HPDE6-E6E7 (cell line): ENCODE data around the gene CD48.
A peak's percentile ranks its signal among the peaks of the same experiment; 100 is the strongest.

Experiments
- DNase-seq: peaks from one replicate; pipeline ENCODE4 v3.0.0; 2011; ENCODE audit warnings: missing footprints; ENCODE audit errors: extremely low spot score

Gene CD48

DNA sequence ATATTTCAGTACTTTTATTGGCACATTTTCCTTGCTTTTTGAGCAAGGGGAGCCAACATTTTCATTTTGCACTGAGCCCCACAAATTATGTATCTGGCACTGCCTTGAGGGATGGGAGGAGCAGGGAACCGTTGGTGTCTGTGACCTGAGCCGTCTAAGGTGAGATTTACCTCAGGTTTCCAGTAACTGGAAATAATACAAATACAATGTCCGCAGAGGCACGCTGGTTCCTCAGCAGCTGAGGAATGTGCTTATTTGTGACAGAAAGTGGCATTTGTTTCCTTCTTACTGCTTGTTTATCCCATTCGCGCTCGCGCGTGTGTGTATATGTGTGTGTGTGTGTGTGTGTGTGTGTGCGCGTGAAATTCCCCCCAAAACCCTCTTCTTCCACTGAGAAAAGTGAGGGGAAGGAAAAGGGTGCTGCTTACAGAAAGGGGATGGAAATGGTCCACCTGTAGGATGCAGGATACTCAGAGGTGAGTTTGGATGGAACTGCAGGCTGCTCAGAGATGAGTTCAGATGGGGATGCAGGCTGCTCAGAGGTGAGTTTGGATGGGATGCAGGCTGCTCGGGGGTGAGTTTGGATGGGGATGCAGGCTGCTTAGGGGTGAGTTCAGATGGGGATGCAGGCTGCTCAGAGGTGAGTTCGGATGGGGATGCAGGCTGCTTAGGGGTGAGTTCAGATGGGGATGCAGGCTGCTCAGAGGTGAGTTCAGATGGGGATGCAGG lies 34.6 kb downstream of the CD48 start:
- DNase-seq: no peak

DNA sequence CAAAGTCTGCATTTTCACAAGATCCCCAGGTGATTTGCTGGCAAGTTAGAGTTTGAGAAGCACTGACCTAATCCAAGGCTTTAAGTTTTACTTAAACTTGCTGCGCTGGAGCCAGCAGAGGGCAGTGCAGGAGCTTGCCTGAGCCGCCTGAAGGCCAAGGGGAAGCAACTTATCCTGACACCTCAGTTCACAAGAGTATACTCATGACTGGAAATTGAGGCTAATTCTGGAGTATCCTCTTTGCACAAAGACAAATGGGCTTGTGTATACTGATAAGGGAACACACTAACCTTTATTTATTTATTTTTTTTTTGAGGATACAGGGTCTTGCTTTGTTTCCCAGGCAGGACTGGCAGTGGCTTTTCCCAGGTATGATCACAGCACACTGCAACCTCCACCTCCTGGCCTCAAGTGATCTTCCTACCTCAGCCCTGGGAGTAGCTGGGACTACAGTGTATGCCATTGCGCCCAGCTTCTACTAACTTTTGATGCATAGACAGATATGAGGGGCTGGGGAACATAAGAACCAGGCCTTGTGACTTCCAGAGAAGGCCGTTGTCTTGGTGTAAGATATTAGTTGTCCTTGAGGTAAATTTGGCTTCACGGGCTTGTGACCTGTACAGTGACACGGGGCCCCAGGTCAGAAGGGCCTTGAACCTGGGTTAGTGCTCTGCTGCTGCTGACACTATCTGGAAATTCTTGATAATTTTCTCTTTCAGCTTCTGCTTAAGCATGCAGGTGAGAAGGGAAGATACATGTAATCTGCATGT lies 35.8 kb downstream of the CD48 start:
- DNase-seq: peak; percentile 49

DNA sequence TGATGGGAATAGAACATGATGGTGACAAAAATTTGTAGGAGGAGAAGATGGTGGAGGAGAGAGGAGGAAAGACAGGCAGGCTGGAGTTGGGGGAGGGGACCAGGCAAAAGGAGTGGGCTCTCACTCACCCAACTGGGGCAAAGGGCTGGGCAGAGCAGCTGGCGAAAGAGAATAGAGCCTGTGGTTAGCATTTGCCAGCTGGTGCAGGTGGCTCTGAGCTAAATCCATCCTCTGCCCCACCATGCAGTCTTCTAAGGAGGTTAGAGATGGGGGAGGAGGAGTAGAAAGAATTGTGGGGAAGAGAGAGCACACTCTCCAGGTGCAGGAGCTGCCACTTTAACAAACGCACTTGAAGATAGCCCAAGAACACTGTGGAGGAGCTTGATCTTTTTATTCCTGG lies 37.2 kb downstream of the CD48 start:
- no peak for DNase-seq

DNA sequence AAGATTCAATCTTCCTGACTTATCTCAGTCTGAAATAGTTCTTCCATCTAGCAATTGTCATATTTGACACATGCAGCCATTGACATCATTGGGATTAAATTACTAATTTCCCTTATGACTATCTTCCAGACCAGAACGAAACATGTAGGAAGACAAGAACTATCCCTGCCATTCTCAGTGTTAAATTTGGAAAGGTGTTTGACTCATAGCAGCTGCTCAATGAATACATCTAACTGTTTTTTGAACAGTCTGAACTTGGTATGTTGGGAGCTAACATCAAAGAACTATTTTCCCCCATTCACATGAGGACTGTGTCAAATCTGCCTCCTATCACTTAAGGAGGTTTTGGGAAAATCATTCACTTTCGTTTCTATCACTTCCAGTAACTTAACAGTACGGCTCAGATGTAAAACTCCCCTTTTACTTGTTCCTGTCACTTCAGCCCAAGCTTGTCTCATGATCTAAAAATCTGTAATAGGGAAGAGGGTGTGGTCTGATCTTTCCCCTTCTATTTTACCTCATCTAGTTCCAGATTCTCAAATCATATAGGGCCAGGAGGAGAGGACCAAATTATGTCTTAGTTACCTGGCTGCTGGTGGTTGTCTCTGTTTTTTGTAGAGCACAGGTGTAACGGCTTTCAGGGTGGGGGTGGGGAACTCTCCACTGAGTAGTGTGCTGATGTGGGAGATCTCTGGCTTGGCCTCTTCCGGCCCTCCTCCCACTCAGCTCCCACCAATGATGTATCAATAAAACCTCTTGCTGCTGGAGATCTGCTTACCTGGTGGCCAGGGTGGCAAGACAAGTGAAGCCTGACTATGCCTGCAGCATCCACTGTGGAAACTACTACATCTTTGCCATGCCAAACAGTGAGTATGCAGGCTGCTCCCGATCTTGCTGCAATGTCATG lies 38.6 kb downstream of the CD48 start:
- DNase-seq: no peak

DNA sequence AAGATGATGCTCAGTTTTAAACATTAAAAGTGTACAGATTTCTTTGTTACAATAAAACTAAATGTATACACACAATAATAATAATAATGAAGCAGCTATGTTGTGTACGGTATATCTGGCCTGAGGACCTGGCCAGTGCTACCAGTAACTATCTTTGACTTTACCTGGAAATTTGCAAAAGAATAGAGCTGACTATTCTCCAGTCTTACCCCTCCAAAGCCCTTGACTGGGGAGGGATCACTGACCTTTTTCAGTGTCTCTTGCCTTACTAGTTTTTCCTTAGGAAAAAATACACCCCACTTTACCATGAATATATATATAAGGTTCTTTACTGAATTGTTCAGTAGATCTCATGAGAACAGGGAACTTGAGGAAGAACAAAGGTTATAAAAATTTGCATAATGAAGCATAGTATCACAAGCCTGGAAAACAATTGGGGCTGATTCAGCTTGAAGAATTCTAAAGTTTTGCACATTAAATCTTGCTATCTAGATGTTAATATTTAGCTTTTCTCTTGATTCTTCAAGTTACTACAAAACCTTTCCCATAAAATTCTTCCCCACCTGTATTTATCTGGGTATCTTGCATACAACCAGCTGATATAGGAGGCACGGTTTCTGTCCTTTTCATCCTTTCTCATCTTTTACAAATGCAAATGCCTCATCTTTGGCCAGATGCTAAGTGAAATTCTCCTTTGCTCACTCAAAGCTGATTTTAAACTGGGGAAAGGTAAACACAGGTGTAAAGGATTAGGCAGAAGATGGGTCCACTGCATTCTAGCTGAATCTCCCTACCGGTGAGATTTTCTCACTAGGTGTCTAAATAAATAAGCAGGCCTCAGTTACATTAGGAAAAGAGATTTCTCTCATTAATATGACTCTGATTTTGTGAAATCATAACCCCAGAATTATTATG lies 39.8 kb downstream of the CD48 start:
- DNase-seq: no peak

DNA sequence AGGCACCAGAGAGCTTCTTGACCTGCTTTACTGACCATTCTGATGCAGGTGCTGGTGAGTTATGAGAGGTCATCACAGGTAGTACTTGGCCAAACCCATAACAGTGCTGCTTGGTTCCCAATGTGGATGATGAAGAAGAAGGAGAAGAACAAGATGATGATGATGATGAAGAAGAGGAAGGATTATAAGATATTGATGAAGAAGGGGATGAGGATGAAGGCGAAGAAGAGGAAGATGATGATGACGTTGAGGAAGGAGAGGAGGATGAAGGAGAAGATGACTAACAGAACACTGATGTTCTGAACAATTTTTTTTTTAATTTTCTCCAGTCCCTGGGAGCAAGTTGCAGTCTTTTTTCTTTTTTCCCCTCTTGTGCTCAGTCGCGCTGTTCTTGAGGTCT lies 40.9 kb downstream of the CD48 start:
- DNase-seq: no peak

DNA sequence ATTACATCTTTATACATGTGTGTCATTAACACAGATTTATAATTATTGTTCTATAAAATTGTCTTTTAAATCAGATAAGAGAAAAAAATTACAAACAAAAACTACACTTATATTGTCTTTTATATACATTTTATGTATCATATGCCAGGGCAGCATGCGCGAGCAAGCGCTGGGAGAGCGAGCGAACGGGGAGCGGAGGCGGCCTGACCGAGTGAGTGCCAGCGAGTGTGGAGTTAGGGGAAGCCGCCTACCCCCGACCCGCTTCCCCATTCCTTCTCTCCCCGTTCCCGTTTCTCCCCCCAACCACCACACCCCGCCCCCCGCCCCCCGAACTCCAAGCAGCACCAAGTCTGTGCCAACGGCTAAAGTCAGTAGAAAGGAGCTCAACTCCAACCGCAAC lies 41.8 kb downstream of the CD48 start:
- DNase-seq: no peak

DNA sequence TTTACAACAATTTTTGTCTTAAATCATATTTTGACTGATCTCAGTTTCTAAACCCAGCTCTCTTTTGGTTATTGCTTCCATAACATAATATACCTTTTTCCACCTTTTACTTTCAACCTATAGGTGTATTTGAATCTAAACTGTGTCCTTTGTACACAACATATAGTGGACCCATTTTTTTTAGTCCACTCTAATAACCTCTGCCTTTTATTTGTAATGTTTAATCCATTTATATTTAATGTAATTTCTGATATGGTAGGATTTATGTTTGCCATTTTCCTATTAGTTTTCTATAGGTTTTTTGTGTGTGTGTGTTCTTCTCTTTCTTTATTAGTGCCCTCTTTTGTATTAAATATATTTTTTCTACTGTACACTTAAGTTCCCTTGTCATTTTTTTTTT lies 42.3 kb downstream of the CD48 start:
- DNase-seq: no peak

DNA sequence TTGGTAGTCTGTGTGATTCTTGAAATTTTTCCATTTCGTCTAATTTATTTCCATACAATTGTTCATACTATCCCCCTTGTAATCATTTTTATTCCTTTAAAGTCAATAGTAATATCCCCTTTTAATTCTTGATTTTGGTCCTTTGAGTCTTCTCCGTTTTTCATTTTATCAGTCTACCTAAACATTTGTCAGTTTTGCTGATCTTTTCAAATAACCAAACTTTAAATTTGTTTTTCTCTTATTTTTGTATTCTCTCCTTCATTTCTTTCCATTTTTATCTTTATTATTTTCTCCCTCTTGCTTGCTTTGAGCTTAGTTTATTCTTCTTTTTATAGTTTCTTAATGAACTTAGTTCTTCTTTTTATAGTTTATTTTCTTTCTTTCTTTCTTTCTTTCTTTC lies 43.7 kb downstream of the CD48 start:
- DNase-seq: no peak

DNA sequence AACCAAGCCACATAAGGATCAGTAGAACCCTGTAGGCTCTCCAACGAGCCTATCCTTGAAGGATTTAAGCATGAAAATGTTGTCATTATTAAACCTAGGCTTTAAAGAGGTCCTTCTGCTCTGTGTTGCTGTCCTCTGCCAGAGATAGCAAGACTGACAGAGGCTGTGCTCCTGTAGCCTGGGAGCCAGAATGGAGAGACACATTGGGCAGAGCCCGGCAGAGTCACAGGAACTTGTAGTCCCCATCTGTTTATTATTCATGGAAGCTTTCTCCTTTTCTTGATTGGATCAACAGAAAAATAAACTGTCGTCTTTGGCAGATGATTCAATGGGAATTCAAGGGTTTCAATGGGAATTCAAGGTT lies 45.6 kb downstream of the CD48 start:
- DNase-seq: no peak

DNA sequence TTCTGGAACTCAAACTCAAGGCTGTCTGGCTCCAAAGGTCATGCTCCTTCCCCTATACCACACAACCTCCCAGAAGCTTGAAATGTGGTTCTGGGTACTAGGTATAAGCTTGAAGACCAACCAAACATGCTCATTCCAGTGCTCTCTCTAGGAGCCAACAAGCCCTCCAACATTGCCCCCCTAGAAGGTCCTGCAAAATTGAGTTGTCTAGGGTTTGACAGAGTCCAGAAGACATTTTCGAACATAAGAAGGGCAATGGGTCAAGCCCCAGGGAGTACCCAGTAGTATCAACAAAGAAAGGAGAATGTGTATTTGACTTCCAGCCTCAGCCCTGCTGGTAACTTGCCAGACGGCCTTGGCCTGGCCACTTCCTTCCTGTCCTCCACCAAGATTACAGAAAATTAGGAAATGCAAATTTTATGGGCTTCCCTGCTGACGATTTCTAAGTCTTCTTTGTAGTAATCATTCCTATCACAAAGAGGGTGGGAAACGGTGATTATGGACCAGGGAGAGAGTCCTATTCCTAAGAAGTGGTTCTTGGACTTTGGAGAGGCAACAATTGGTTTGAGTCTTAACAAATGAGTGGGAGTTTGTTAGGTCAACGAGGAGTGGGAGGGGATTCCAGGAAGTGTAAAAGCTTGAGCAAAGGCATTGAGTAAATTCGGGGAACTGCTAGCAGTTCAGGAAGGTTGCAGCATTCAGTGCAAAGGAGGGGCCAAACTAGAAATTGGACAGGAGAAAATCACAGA lies 46.1 kb downstream of the CD48 start:
- DNase-seq: no peak

DNA sequence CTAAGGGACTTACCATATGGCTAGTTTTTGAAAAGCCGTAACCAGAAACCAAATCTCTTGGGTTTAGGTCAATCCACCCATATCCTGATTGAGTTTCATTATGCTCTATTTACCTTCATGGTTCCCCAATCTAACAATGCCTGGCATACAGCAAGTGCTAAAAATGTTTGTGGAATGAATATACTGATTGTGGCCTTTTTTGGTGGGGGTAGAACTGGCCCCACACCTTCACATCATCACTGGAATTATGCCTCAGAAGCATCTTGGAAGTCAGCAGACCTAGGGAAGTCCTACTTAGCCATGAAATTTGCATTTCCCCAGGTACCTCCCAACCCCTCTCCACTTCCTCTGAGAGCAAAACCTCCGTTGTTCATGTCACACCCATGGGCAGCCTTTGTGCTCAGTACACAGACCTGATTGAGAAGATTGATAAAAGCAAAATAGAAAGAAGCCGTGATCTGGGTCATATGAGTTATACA lies 47.0 kb downstream of the CD48 start:
- no peak for DNase-seq

DNA sequence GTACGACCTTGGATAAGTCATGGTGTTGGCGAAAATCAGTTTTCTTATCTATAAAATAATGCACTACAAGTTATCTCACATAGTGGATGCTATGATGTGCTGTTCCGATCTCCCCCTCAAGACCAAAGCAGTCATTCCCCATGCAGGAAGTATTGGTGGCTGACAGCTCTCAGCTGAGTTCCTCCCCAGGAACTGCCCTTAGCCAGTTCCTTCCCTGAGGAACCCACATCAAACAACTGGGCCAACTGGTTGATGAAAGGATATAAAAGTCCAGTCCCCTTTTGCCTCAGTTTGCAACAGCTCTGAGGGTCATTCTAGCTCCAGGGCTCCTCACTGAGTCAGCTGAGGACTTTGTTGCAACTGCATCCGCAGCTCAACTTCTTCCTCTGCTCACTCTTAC lies 48.7 kb downstream of the CD48 start:
- no peak for DNase-seq

DNA sequence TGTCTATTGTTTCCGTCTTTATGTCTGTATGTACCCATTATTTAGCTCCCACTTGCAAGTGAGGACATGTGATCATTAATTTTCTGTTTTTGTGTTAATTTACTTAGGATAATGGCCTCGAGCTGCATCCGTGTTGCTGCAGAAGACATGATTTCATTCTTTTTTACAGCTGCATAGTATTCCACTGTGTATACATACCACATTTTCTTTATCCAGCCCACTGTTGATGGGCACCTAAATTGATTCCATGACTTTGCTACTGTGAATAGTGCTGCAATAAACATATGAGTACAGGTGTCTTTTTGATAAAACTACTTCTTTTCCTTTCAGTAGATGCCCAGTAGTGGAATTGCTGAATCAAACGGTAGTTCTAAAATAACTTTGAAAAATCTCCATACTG lies 52.1 kb downstream of the CD48 start:
- DNase-seq: no peak

DNA sequence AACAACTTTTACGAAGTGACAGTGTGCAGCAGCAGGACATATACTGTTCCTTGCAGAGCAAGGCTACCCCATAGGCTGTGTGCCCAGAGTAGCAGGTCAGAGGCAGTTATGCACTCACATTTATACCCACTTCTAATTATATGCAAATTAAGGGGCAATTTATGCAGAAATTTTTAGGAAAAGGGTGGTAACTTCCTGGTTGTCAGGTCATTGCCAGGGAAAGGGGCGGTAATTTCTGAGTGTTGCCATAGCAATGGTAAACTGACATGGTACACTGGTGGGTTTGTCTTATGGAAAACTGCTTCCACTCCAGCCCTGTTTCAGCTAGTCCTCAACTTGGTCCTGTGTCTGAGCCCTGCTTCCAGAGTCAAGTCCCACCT lies 52.8 kb downstream of the CD48 start:
- DNase-seq: no peak

DNA sequence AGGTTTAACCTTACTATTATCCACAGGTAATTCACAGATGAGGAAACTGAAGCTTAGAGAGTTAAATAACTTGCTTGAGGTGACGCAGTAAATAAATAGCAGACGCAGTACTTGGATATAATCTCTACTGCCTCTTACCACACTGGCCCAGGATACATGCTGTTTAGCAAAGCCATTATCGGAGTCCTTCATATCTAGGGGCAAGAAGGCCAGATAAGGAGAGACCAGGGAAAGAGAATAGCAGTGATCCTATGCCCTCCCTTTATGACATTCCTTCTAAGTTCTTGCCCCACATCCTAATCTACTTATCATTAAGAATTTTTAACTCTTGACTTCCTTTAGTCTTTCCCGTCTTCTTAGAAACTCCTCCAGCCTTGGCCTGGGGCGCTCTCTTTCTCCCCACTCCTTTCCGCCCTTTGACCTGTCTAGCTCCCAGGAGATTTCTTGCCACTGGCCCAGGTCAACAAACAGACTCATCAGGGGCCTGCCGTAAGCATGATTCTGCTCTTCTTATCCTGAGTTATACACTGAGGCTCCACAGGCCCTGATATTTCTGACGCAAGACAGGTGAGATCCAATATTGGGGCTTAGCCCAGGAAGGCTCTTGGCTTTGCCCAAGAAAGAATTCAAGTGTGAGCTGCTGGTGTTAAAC lies 53.3 kb downstream of the CD48 start:
- no peak for DNase-seq

DNA sequence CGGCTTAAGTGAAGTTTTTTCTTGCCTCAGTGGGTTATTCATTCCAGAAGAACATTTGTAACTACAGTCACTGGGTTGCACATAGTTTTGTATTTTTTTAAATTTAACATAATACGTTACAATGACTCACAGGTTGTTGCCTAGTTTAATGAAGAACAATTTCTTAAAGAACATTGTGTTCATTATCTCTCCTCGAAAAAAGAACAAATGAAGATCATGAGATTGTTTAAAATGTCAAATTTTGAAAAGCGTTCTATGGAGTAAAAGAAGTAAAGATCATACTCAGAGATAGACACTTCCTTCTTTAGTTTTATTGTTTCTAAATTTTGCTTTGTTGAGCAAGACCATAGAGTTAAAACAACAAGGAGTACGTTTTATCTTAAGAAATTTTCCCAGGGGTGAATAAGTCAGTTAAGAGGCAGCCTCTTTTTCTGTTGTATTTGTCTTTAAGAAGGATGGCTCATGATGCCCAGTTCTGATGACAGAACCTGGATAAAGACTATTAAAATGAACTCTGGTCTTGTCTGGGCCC lies 54.3 kb downstream of the CD48 start:
- DNase-seq: no peak

DNA sequence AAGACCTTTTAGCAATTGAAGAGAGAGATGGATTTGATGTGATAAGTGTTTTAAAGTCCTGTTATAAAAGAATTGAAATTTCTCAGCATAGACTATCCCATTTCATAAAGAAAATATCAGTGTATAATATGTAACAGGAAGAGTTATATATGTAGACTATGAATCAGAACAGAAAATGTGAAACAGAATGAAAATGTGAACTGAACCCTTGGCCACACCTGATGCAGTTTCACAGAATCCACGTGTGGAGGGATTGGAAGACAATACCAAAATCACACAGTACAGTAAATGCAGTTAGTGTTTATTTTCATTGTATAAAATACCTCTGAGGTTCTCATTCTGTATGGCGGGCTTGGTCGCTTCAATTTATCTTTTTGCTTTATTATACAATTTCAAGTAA lies 54.9 kb downstream of the CD48 start:
- DNase-seq: no peak

DNA sequence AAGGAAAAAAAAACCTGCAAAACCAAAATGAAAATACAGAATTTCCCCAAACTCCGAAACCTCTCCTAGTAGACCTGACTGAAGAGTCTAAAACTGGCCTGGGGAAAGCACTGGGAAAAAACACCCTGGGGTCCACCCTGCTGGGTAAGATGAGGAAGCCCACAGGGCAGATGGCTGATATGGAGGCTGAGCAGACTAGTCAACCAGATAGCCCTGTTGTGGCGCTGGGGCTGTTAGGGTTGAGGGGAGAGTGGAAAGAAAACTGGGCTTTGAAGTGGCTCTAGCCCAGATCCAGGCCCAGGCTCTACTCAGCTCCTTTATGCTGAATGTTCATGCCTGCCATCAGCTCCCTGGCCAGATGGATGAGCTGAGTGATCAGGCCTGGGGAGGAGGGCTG lies 58.0 kb downstream of the CD48 start:
- no peak for DNase-seq
